ENCODE data around the gene ALDH7A1. TPM values are rescaled to one million over a fixed set of nuclear protein-coding genes. Genes with fewer than 3 reads are reported as not detected.

ALDH7A1 gene
- total and polyA plus RNA-seq, 7 donors = 16.0 to 37.0 (median 22.2) TPM

- TF ChIP-seq POLR2AphosphoS5 (IDR thresholded peaks at IDR 0.05) = no peak
- TF ChIP-seq, protein P1, sequence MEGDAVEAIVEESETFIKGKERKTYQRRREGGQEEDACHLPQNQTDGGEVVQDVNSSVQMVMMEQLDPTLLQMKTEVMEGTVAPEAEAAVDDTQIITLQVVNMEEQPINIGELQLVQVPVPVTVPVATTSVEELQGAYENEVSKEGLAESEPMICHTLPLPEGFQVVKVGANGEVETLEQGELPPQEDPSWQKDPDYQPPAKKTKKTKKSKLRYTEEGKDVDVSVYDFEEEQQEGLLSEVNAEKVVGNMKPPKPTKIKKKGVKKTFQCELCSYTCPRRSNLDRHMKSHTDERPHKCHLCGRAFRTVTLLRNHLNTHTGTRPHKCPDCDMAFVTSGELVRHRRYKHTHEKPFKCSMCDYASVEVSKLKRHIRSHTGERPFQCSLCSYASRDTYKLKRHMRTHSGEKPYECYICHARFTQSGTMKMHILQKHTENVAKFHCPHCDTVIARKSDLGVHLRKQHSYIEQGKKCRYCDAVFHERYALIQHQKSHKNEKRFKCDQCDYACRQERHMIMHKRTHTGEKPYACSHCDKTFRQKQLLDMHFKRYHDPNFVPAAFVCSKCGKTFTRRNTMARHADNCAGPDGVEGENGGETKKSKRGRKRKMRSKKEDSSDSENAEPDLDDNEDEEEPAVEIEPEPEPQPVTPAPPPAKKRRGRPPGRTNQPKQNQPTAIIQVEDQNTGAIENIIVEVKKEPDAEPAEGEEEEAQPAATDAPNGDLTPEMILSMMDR (IDR thresholded peaks at IDR 0.05) = no peak
- no peak for TF ChIP-seq EP300 (IDR thresholded peaks at IDR 0.05)
- Histone ChIP-seq H3K4me1 (peaks cover 0 to 15% (median 9%) of the 10 kb centered on the region in 4 donors), H3K4me3 (no peak overlapping the region), H3K9me3 (no peaks in the 10 kb centered on the region), H3K27ac (peak overlapping the region; percentile 10 to 71 (median 50)), H3K36me3 (no peaks in the 10 kb centered on the region), H3K27me3 (no peaks in the 10 kb centered on the region)
- intact Hi-C loops (cut with DNase I) = loop anchor here (5.0 kb wide), 4 partner anchors 46 to 116 kb away; partner anchors contain the start of genes ALDH7A1 and GRAMD2B
- DNase-seq = no peak
- WGBS, 2 donors = 19 to 58% methylated on average over 1 of the region's 1 CpG
Observed at GRCh38 chr5:126538579-126538978, 56.4 kb downstream of the ALDH7A1 start.

DNA sequence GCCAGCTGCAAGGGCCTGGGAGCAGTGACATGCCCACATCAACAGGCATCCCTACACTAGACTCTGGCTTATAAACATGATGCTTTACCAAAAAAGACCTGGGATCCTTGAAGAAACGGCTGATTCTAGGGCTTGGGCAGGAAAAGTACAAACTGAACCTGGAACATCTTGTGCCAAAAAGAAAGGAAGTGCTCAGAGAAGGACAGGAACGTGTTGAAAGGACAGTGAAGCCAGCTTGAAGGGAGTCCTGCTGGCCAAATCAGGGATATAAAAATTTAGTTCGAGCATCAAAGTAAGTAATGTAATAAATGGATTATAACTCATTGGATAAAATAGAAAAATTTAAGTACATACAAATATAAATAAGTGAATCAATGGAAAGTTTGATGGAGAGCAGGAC is 58.1 kb downstream of the ALDH7A1 start:
- no peak for DNase-seq
- no peaks in the 10 kb centered on the region for H3K9me3 ChIP-seq
- intact Hi-C loops (cut with DNase I) = loop anchor here (5.0 kb wide), 4 partner anchors 45 to 115 kb away; partner anchors contain the start of genes ALDH7A1 and GRAMD2B
- 55 to 58% methylated on average over 3 of the region's 3 CpGs for WGBS, 2 donors
- no peaks in the 10 kb centered on the region for H3K27me3 ChIP-seq
- no peaks in the 10 kb centered on the region for H3K36me3 ChIP-seq
- TF ChIP-seq EP300 (IDR thresholded peaks at IDR 0.05) = peak in 1 of 4 donors; percentile 15
- TF ChIP-seq, protein P1 (IDR thresholded peaks at IDR 0.05) = peak in 2 of 4 experiments; percentile 10 to 27
- TF ChIP-seq POLR2AphosphoS5 (IDR thresholded peaks at IDR 0.05) = peak in 1 of 4 donors; percentile 5
- no peak for TF ChIP-seq POLR2A (IDR thresholded peaks at IDR 0.05)
- no peak overlapping the region for H3K4me3 ChIP-seq
- H3K4me1 ChIP-seq = peaks cover 0 to 23% (median 13%) of the 10 kb centered on the region in 4 donors
- peak overlapping the region in 2 of 4 donors; percentile 7 to 28 for H3K27ac ChIP-seq

GRCh38 chr5:126535856-126536545 is 59.0 kb downstream of the ALDH7A1 start:
- Histone ChIP-seq H3K4me1 (peaks cover 0 to 31% (median 22%) of the 10 kb centered on the region in 4 donors), H3K4me3 (no peak overlapping the region), H3K36me3 (no peaks in the 10 kb centered on the region), H3K9me3 (no peaks in the 10 kb centered on the region), H3K27ac (no peak overlapping the region), H3K27me3 (no peaks in the 10 kb centered on the region)
- 90 to 97% methylated on average over 4 of the region's 4 CpGs for WGBS, 2 donors
- no peak for DNase-seq
- intact Hi-C loops (cut with DNase I) = loop anchor here (5.0 kb wide), 4 partner anchors 44 to 114 kb away; partner anchors contain the start of genes ALDH7A1 and GRAMD2B
- TF ChIP-seq, protein P1 (IDR thresholded peaks at IDR 0.05) = no peak
- no peak for TF ChIP-seq EP300 (IDR thresholded peaks at IDR 0.05)
- no peak for TF ChIP-seq POLR2A (IDR thresholded peaks at IDR 0.05)
- no peak for TF ChIP-seq POLR2AphosphoS5 (IDR thresholded peaks at IDR 0.05)

GRCh38 chr5:126534553-126534952 is 60.5 kb downstream of the ALDH7A1 start:
- TF ChIP-seq POLR2A (IDR thresholded peaks at IDR 0.05) (no peak), POLR2AphosphoS5 (IDR thresholded peaks at IDR 0.05) (no peak), EP300 (IDR thresholded peaks at IDR 0.05) (no peak)
- TF ChIP-seq, protein P1 (IDR thresholded peaks at IDR 0.05) = no peak
- no peaks in the 10 kb centered on the region for H3K36me3 ChIP-seq
- peaks cover 0 to 34% (median 23%) of the 10 kb centered on the region in 4 donors for H3K4me1 ChIP-seq
- no peak for DNase-seq
- no peaks in the 10 kb centered on the region for H3K9me3 ChIP-seq
- intact Hi-C loops (cut with DNase I) = no loop called here
- WGBS, 2 donors = 97 to 100% methylated on average over 1 of the region's 1 CpG
- H3K27ac ChIP-seq = no peak overlapping the region
- H3K27me3 ChIP-seq = no peaks in the 10 kb centered on the region
- no peak overlapping the region for H3K4me3 ChIP-seq
